Measurements from ENCODE around the gene MX2. TPM values are rescaled to one million over a fixed set of nuclear protein-coding genes. Genes with fewer than 3 reads are reported as not detected.

Gene MX2
- total and polyA plus RNA-seq, 2 of the 8 experiments (the other 6 are each of a cell fraction or from before 2014, with no cell fraction given), result 3.1 to 8.9 TPM

DNA sequence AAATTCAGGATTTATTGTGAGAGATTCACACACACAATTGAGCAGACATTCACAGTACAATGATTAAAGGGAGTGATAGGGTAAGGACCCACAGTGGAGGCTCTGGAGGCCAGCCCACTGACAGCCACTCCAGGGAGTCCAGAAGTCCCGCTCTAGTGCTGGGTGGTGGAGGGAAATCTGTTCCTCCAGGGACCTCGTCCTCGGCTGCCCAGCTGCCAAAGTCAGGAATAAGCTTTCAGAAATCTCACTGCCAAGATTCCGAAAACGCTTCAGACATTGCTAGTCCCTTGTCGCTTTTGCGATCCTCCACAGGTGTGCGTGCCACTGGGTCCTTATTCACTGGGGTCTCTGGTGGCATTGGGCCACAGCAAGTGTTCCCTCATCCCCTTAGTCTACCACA is 66.5 kb downstream of the MX2 start:
- Histone ChIP-seq H3K14ac (ENCODE audit: insufficient read length) (no peak overlapping the region), H3K79me1 (ENCODE audit: low read depth, low read length) (no peaks in the 10 kb centered on the region), H4K5ac (ENCODE audit: insufficient read length, low read depth, low read length) (no peak overlapping the region), H3K9me3 (ENCODE audit: insufficient read depth in 2 of 2, low read depth in 1 of 2, low read length in 1 of 2) (no peaks in the 10 kb centered on the region), H3K27me3 (replicated peaks in 1 of 4; ENCODE audit: control insufficient read depth in 3 of 4, extremely low read depth in 1 of 4, insufficient read depth in 3 of 4, low read length in 3 of 4) (peaks cover 5 to 33% (median 24%) of the 10 kb centered on the region in 4 experiments), H3K4me3 (ENCODE audit: extremely low read depth in 1 of 4, insufficient read depth in 2 of 4, low read depth in 3 of 4, low read length in 4 of 4) (no peak overlapping the region), H4K8ac (ENCODE audit: extremely low read depth, insufficient read depth, low read length) (no peak overlapping the region; the same call in 1 of the 2 replicates), H3K23ac (ENCODE audit: insufficient read length) (no peak overlapping the region), H2BK15ac (ENCODE audit: low read length) (no peak overlapping the region), H3K18ac (ENCODE audit: extremely low read depth, low read length) (no peak overlapping the region), H2AK5ac (ENCODE audit: low read depth, low read length) (no peak overlapping the region), H4K20me1 (replicated peaks in 1 of 2; ENCODE audit: control insufficient read depth in 1 of 2, insufficient read depth in 2 of 2, low read length in 2 of 2) (no peaks in the 10 kb centered on the region), H2BK20ac (ENCODE audit: low read length) (no peak overlapping the region), H3K4me1 (replicated peaks in 1 of 4; ENCODE audit: control insufficient read depth in 3 of 4, insufficient read depth in 4 of 4, low read length in 3 of 4) (0 out of 7 replicates have a peak, but pooled peaks cover 0 to 3% (median 1%) of the 10 kb centered on the region in 4 experiments), H2AFZ (ENCODE audit: low read length) (no peak overlapping the region), H4K91ac (replicated peaks; ENCODE audit: insufficient read length, low read length) (no peak overlapping the region), H3K4me2 (ENCODE audit: insufficient read depth in 1 of 2, low read depth in 2 of 2, low read length in 2 of 2) (no peak overlapping the region), H3K79me2 (ENCODE audit: control insufficient read depth in 1 of 2, insufficient read depth in 2 of 2, low read length in 2 of 2) (no peaks in the 10 kb centered on the region), H2BK5ac (ENCODE audit: low read depth, low read length) (no peak overlapping the region), H2BK120ac (replicated peaks; ENCODE audit: low read depth, low read length) (no peak overlapping the region), H3K27ac (ENCODE audit: low read depth, low read length) (no peak overlapping the region), H3K23me2 (ENCODE audit: low read depth, low read length) (peaks cover 6% of the 10 kb centered on the region; the same call in 1 of the 2 replicates), H3K4ac (replicated peaks; ENCODE audit: insufficient read length, low read depth, low read length) (no peak overlapping the region), H3K56ac (replicated peaks; ENCODE audit: insufficient read length, low read depth, low read length) (no peak overlapping the region), H3K36me3 (ENCODE audit: control insufficient read depth in 2 of 4, insufficient read depth in 4 of 4, low read length in 3 of 4) (no peaks in the 10 kb centered on the region), H3K9ac (replicated peaks in 1 of 4; ENCODE audit: extremely low read depth in 1 of 4, low read depth in 3 of 4, low read length in 3 of 4) (no peak overlapping the region), H2BK12ac (ENCODE audit: low read depth, low read length) (no peak overlapping the region)
- POLR2A ChIA-PET (ENCODE audit: partially characterized antibody), result no interaction called here
- DNase-seq (ENCODE audit: low read depth in 1 of 2, low spot score in 2 of 2) (no peak), FAIRE-seq (no peak)
- CTCF ChIA-PET (ENCODE audit: partially characterized antibody), result interaction anchor here (1.6 kb wide), 1 partner anchor 58 kb away, joined by 4 read pairs; no protein-coding TSS in a partner anchor
- 80% methylated on average over 8 of the region's 8 CpGs; no CpG with 5 or more reads in 1 of the 2 experiments for WGBS, 2 experiments (ENCODE audit: extremely low coverage in 1 of 2, insufficient coverage in 1 of 2, insufficient read length in 1 of 2, insufficient replicate concordance in 2 of 2, low coverage in 1 of 2, low lambda C conversion rate in 2 of 2, missing lambda C conversion rate in 1 of 2)
- no peak for TF ChIP-seq KDM1A (IDR thresholded peaks at IDR 0.05; ENCODE audit: borderline replicate concordance, low read length)
- TF ChIP-seq ZNF274 (IDR thresholded peaks at IDR 0.05; ENCODE audit: borderline replicate concordance, extremely low read depth, low read length), result no peak
- TF ChIP-seq, protein P1, sequence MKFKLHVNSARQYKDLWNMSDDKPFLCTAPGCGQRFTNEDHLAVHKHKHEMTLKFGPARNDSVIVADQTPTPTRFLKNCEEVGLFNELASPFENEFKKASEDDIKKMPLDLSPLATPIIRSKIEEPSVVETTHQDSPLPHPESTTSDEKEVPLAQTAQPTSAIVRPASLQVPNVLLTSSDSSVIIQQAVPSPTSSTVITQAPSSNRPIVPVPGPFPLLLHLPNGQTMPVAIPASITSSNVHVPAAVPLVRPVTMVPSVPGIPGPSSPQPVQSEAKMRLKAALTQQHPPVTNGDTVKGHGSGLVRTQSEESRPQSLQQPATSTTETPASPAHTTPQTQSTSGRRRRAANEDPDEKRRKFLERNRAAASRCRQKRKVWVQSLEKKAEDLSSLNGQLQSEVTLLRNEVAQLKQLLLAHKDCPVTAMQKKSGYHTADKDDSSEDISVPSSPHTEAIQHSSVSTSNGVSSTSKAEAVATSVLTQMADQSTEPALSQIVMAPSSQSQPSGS (IDR thresholded peaks at IDR 0.05; ENCODE audit: low read length), result no peak
- no peak for TF ChIP-seq FOSL1 (IDR thresholded peaks at IDR 0.05; ENCODE audit: insufficient read depth, low read depth, low read length)
- TF ChIP-seq POU5F1 (IDR thresholded peaks at IDR 0.05; ENCODE audit: low read depth, low read length), result no peak
- TF ChIP-seq CREB1 (IDR thresholded peaks at IDR 0.05), result no peak
- no peak for TF ChIP-seq TAF1 (IDR thresholded peaks at IDR 0.05; ENCODE audit: low read depth, low read length)
